SK-N-SH (cell line): ENCODE measurements around the gene KIAA0513. TPM values are rescaled to one million over a fixed set of nuclear protein-coding genes. Genes with fewer than 3 reads are reported as not detected.

ENCODE experiments used
- CTCF ChIA-PET: fragments of 300-600, 350-600 bp; formaldehyde crosslinking; extraction: SDS; loops from one replicate; lab custom pipeline; 2021; lab: Yijun Ruan, JAX
- POLR2A ChIA-PET: fragments of 350-600 bp; sonication (Branson Sonifier 250); formaldehyde crosslinking; extraction: SDS; loops from one replicate; lab custom pipeline; 2020; ENCODE audit warnings: antibody characterized with exemption, inconsistent platforms; lab: Yijun Ruan, JAX
- DNase-seq: peaks from one replicate; pipeline ENCODE4 v3.0.0; 2012
- H2AFZ ChIP-seq: fragments of 200-600 bp; sonication (generic); 2 replicates; pipeline ENCODE4 v1.8.1; 2016; ENCODE audit warnings: antibody characterized with exemption, mild to moderate bottlenecking, low read depth
- H3F3A ChIP-seq: fragments of 200-600 bp; sonication (generic); replicated peaks from 2 replicates; pipeline ENCODE3; 2016; ENCODE audit warnings: antibody characterized with exemption, mild to moderate bottlenecking; ENCODE audit not compliant: insufficient read depth
- H3K27ac ChIP-seq, 2 experiments: fragments of 200-500 bp in 1 of 2; fragments of 200-600 bp in 1 of 2; sonication (Bioruptor generic) in 1 of 2; sonication (generic), shearing (Covaris generic) in 1 of 2; 2 replicates each; pipeline versions ENCODE4 v1.5.1 to v1.6.1; 2014 to 2016; ENCODE audit warnings: low read depth in 2 of 2, inconsistent platforms in 1 of 2, low read length in 1 of 2, mild to moderate bottlenecking in 1 of 2, mixed read lengths in 1 of 2
- H3K27me3 ChIP-seq: fragments of 200-600 bp; sonication (generic), shearing (Covaris generic); 2 replicates; pipeline ENCODE4 v1.6.1; 2016; ENCODE audit warnings: mixed run types; ENCODE audit not compliant: insufficient read depth
- H3K36me3 ChIP-seq, 2 experiments: fragments of 200-500 bp in 1 of 2; fragments of 200-600 bp in 1 of 2; sonication (Bioruptor generic) in 1 of 2; sonication (generic) in 1 of 2; replicated peaks in 1 of 2; 2 replicates each; pipeline versions ENCODE3 to v1.5.1; 2014 to 2016; ENCODE audit warnings: low read length in 1 of 2, mild to moderate bottlenecking in 1 of 2; ENCODE audit not compliant: insufficient read depth in 2 of 2, control insufficient read depth in 1 of 2
- H3K4me1 ChIP-seq, 2 experiments: fragments of 200-500 bp in 1 of 2; fragments of 200-600 bp in 1 of 2; sonication (Bioruptor generic) in 1 of 2; sonication (generic), shearing (Covaris generic) in 1 of 2; 2 replicates each; pipeline versions ENCODE4 v1.5.1 to v1.6.1; 2014 to 2016; ENCODE audit warnings: low read depth in 1 of 2, low read length in 1 of 2, mixed run types in 1 of 2; ENCODE audit not compliant: insufficient read depth in 2 of 2, control insufficient read depth in 1 of 2
- H3K4me2 ChIP-seq: fragments of 200-600 bp; sonication (generic), shearing (Covaris generic); 2 replicates; pipeline ENCODE4 v1.6.1; 2017; ENCODE audit warnings: mixed run types
- H3K4me3 ChIP-seq, 2 experiments: fragments of 200-500 bp in 1 of 2; fragments of 200-600 bp in 1 of 2; sonication (Bioruptor generic) in 1 of 2; sonication (generic), shearing (Covaris generic) in 1 of 2; 2 replicates each; pipeline versions ENCODE4 v1.5.1 to v1.8.1; 2014 to 2016; ENCODE audit warnings: low read depth in 2 of 2, inconsistent platforms in 1 of 2, low read length in 1 of 2, mild to moderate bottlenecking in 1 of 2, mixed read lengths in 1 of 2, moderate library complexity in 1 of 2
- H3K79me2 ChIP-seq: fragments of 200-600 bp; sonication (generic); 2 replicates; pipeline ENCODE4 v1.8.1; 2017; ENCODE audit warnings: mild to moderate bottlenecking; ENCODE audit not compliant: insufficient read depth
- H3K9ac ChIP-seq: fragments of 200-600 bp; sonication (generic); 2 replicates; pipeline ENCODE4 v1.6.1; 2017; ENCODE audit warnings: mixed run types
- H3K9me2 ChIP-seq: fragments of 200-600 bp; sonication (generic); 2 replicates; pipeline ENCODE4 v1.6.1; 2017; ENCODE audit warnings: mixed run types
- H3K9me3 ChIP-seq: fragments of 200-600 bp; sonication (generic); 2 replicates; pipeline ENCODE4 v1.6.1; 2017; ENCODE audit warnings: mixed run types, mild to moderate bottlenecking, moderate library complexity
- H4K20me1 ChIP-seq: fragments of 200-600 bp; sonication (generic); 2 replicates; pipeline ENCODE4 v1.6.1; 2017; ENCODE audit warnings: mild to moderate bottlenecking, mixed run types; ENCODE audit not compliant: insufficient read depth
- CHD2 ChIP-seq: fragments of 150-350 bp; IDR thresholded peaks from 2 replicates; pipeline ENCODE4 v1.6.1; 2018; ENCODE audit warnings: low read length; ENCODE audit not compliant: partially characterized antibody
- EZH2phosphoT487 ChIP-seq: fragments of 200-600 bp; sonication (generic); IDR thresholded peaks from 2 replicates; pipeline ENCODE4 v1.6.1; 2017; ENCODE audit warnings: low read depth, mixed run types, mild to moderate bottlenecking, antibody characterized with exemption, moderate library complexity, borderline replicate concordance
- FOSL2 ChIP-seq: IDR thresholded peaks from 2 replicates; pipeline ENCODE4 v1.4.0; 2012; ENCODE audit warnings: low read depth, mild to moderate bottlenecking, moderate library complexity, borderline replicate concordance
- FOXJ3 ChIP-seq: sonication (generic); formaldehyde crosslinking; IDR thresholded peaks from 2 replicates; pipeline ENCODE4 v1.5.1; 2020; ENCODE audit warnings: mild to moderate bottlenecking, missing genetic modification reagents
- GABPA ChIP-seq: IDR thresholded peaks from 2 replicates; pipeline ENCODE4 v1.4.0; 2012; ENCODE audit warnings: low read depth, mild to moderate bottlenecking
- MEF2A ChIP-seq: IDR thresholded peaks from 2 replicates; pipeline ENCODE4 v1.4.0; 2012; ENCODE audit warnings: low read depth, borderline replicate concordance
- MXI1 ChIP-seq: IDR thresholded peaks from 2 replicates; pipeline ENCODE4 v1.6.1; 2012; ENCODE audit warnings: mild to moderate bottlenecking, low read depth, low read length, improper control_type of control experiment
- RAD21 ChIP-seq: IDR thresholded peaks from 2 replicates; pipeline ENCODE4 v1.6.1; 2012; ENCODE audit warnings: mild to moderate bottlenecking, low read length
- RCOR1 ChIP-seq: fragments of 150-350 bp; IDR thresholded peaks from 2 replicates; pipeline ENCODE4 v1.6.1; 2017; ENCODE audit warnings: antibody characterized with exemption, low read length
- RFX5 ChIP-seq: IDR thresholded peaks from 2 replicates; pipeline ENCODE4 v1.6.1; 2012; ENCODE audit warnings: mild to moderate bottlenecking, improper control_type of control experiment, low read length
- RXRA ChIP-seq: IDR thresholded peaks from 2 replicates; pipeline ENCODE4 v1.4.0; 2012; ENCODE audit warnings: low read depth, mild to moderate bottlenecking, borderline replicate concordance
- SMC3 ChIP-seq: IDR thresholded peaks from 2 replicates; pipeline ENCODE4 v1.6.1; 2012; ENCODE audit warnings: low read depth, low read length, improper control_type of control experiment
- TAF1 ChIP-seq: IDR thresholded peaks from 2 replicates; pipeline ENCODE4 v1.6.1; 2012; ENCODE audit warnings: low read depth, mild to moderate bottlenecking, low read length, moderate library complexity, borderline replicate concordance
- YY1 ChIP-seq: IDR thresholded peaks from 2 replicates; pipeline ENCODE4 v1.4.0; 2012; ENCODE audit warnings: low read depth, mild to moderate bottlenecking
- WGBS: methylation state at CpG from one replicate; pipeline ENCODE4 v1.1.6; 2017; ENCODE audit warnings: low lambda C conversion rate; 5-methylcytosine and 5-hydroxymethylcytosine counted together
- polyA plus RNA-seq, 3 experiments: library from polyadenylated mRNA; depleted of rRNA; stranded (reverse); fragments of >200 nt; gene quantifications; 2 replicates each; pipeline ENCODE4 v1.2.3, GENCODE V29; 2012
- TF ChIP-seq, protein P1 (sequence below): IDR thresholded peaks from 2 replicates; pipeline ENCODE4 v1.6.1; 2012; ENCODE audit warnings: mild to moderate bottlenecking, low read depth, low read length, moderate library complexity
- TF ChIP-seq, protein P2 (sequence below): fragments of 150-350 bp; IDR thresholded peaks from 2 replicates; pipeline ENCODE4 v1.6.1; 2017; ENCODE audit warnings: antibody characterized with exemption, low read length, low read depth, borderline replicate concordance

KIAA0513 gene
- polyA plus RNA-seq, 1 of the 3 experiments (the other 2 are of a cell fraction), result 6.5 TPM

DNA sequence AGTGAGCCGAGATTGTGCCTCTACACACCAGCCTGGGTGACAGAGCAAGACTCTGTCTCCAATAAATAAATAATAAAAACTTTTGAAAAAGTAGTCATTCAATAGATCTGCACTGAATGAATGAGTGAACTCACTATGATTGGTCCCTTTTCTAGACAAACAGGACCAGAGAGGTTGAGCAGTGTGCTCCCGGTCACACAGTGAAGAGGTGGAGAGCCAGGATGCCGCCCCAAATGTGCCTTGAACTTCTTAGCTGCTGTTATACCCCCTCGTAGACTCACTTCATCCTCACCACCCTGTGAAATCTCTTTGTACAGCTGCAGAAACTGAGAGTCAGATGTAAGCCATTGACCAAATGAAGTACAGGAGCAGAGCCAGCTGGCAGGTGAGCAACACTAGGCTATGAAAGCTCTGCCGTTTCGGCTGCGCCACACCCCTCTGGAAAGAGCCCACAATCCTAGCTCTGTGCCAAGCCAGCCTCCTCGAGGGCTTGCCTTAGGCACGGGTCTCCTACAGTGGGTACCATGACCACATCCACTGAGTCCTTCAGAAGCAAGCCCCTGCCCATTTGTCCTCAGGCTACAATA is 7.8 kb upstream of the KIAA0513 start:
- Histone ChIP-seq H3K9me3 (no peaks in the 10 kb centered on the region), H3K79me2 (no peaks in the 10 kb centered on the region), H3K4me1 (peaks cover 0 to 5% of the 10 kb centered on the region in 2 experiments; a peak in 1 of 4 replicates), H3K9me2 (no peaks in the 10 kb centered on the region), H3K4me2 (no peak overlapping the region), H3K9ac (no peak overlapping the region), H3K36me3 (no peaks in the 10 kb centered on the region), H3K4me3 (no peak overlapping the region), H3K27me3 (no peaks in the 10 kb centered on the region), H4K20me1 (no peaks in the 10 kb centered on the region), H2AFZ (no peak overlapping the region), H3K27ac (no peak overlapping the region), H3F3A (peaks cover 6% of the 10 kb centered on the region)
- 77% methylated on average over 3 of the region's 9 CpGs for WGBS
- TF ChIP-seq YY1, result no peak
- no peak for TF ChIP-seq EZH2phosphoT487
- TF ChIP-seq, protein P1, sequence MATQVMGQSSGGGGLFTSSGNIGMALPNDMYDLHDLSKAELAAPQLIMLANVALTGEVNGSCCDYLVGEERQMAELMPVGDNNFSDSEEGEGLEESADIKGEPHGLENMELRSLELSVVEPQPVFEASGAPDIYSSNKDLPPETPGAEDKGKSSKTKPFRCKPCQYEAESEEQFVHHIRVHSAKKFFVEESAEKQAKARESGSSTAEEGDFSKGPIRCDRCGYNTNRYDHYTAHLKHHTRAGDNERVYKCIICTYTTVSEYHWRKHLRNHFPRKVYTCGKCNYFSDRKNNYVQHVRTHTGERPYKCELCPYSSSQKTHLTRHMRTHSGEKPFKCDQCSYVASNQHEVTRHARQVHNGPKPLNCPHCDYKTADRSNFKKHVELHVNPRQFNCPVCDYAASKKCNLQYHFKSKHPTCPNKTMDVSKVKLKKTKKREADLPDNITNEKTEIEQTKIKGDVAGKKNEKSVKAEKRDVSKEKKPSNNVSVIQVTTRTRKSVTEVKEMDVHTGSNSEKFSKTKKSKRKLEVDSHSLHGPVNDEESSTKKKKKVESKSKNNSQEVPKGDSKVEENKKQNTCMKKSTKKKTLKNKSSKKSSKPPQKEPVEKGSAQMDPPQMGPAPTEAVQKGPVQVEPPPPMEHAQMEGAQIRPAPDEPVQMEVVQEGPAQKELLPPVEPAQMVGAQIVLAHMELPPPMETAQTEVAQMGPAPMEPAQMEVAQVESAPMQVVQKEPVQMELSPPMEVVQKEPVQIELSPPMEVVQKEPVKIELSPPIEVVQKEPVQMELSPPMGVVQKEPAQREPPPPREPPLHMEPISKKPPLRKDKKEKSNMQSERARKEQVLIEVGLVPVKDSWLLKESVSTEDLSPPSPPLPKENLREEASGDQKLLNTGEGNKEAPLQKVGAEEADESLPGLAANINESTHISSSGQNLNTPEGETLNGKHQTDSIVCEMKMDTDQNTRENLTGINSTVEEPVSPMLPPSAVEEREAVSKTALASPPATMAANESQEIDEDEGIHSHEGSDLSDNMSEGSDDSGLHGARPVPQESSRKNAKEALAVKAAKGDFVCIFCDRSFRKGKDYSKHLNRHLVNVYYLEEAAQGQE, result no peak
- no peak for TF ChIP-seq CHD2
- no peak for TF ChIP-seq RXRA
- TF ChIP-seq FOXJ3, result no peak
- TF ChIP-seq RFX5, result no peak
- no peak for TF ChIP-seq RCOR1
- no peak for TF ChIP-seq MXI1
- ChIA-PET CTCF (interaction anchor here (1.4 kb wide), 1 partner anchor 8 kb away, joined by 6 read pairs; the partner anchor contains the start of gene ZDHHC7), POLR2A (no interaction called here)
- DNase-seq, result no peak

DNA sequence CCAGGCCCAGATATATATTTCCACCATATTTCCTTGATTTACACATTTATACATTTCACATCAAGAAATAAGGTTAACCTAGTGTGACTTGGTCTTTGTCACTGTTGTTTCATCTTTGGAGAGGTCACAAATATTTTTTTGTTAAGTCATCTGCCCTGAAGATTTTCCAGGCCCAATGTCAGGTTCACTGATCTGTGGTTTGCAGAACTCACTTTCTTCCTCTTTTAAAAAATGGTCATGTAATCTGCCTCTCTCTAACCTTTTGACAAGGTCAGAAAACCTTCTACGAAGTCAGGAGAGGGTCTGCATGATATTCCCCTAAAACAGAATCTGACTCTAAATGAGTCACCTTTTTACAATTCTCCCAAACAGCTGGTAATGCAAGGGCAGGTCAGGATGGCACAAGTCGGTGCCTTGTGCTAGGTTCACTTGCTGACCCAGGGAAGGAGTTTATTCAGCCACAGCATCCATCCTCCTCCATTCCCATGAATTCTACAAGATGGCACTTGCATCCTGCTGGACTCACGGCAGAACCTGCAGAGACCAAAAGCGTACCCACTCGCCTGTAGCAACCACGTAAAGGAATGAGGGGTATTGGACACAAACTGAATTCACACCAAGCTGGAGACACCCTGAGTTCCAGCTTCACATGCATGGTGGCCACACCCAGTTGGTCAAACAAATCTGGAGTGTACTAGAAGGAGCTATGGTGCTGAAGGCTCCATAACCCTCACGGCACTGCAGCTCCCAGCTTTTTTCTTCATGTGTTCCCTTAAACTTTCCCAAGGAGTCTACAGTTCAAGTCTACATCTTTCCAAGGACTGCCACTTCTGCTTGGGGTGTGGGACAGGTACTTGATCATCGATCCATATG is 1.6 kb upstream of the KIAA0513 start:
- no peak for TF ChIP-seq FOSL2
- no peak for TF ChIP-seq MEF2A
- TF ChIP-seq TAF1, result no peak
- TF ChIP-seq SMC3, result no peak
- no peak for TF ChIP-seq GABPA
- TF ChIP-seq RAD21, result no peak
- TF ChIP-seq, protein P2, sequence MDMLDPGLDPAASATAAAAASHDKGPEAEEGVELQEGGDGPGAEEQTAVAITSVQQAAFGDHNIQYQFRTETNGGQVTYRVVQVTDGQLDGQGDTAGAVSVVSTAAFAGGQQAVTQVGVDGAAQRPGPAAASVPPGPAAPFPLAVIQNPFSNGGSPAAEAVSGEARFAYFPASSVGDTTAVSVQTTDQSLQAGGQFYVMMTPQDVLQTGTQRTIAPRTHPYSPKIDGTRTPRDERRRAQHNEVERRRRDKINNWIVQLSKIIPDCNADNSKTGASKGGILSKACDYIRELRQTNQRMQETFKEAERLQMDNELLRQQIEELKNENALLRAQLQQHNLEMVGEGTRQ, result no peak
- TF ChIP-seq, all 33 proteins: peak for 0
- DNase-seq, result no peak
- Histone ChIP-seq H3F3A (peaks cover 23% of the 10 kb centered on the region), H3K27me3 (no peaks in the 10 kb centered on the region), H3K9me2 (no peaks in the 10 kb centered on the region), H3K79me2 (peaks cover 7% of the 10 kb centered on the region; the same call in 1 of the 2 replicates), H3K4me1 (peaks cover 15 to 20% of the 10 kb centered on the region in 2 experiments), H3K4me3 (no peak overlapping the region), H4K20me1 (no peaks in the 10 kb centered on the region), H2AFZ (no peak overlapping the region), H3K36me3 (no peaks in the 10 kb centered on the region), H3K27ac (no peak overlapping the region), H3K9ac (no peak overlapping the region), H3K4me2 (peak overlapping the region; percentile 97; the same call in 1 of the 2 replicates), H3K9me3 (no peaks in the 10 kb centered on the region)
- 94% methylated on average over 8 of the region's 8 CpGs for WGBS
- POLR2A ChIA-PET, result no interaction called here
- CTCF ChIA-PET, result interaction anchor here (1.7 to 2.3 kb wide), 2 partner anchors 55 to 61 kb away, joined by 6 to 8 read pairs; no protein-coding TSS in a partner anchor
